Cardiac fibroblast (primary cell): ENCODE measurements around the gene NUDC.
A peak's percentile ranks its signal among the peaks of the same experiment; 100 is the strongest.

Experiments used
- DNase-seq, 2 donors: peaks; one replicate each; pipeline versions ENCODE4 v3.0.0 to v3.0.0-alpha.2; 2010; ENCODE audit warnings: low read depth in 2 of 2
- H3K4me3 ChIP-seq, 2 donors: replicated peaks in 1 of 2; 1 replicate in 1 of 2; 2 replicates in 1 of 2; pipeline ENCODE4 v1.5.1; 2011; ENCODE audit warnings: low read depth in 2 of 2, low read length in 2 of 2, mild to moderate bottlenecking in 2 of 2, moderate library complexity in 1 of 2
- TF ChIP-seq, protein P1 (sequence below): IDR thresholded peaks from one replicate; pipeline ENCODE4 v1.5.1; 2011; ENCODE audit warnings: low read depth, mild to moderate bottlenecking, low read length, inconsistent platforms

The NUDC gene

DNA sequence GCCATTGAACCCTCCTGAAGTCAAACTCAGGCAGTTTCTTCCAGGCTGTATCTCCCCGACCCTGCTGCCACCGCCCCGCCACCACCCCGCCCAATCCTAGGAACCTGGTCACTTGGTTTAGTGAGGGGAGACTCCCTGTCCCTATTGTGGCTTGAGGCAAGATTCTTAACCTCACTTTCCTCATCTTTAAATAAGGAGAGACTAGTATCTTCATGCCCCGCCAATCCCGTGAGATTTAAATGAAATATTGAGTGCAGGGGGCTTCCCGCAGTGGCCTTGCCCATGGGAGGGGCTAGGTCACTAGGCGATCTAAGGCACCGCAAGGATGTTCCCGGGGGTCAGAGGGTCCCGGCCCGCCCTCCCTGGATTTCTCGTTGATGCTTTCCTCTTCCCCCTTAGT is 37.7 kb downstream of the NUDC start:
- H3K4me3 ChIP-seq, result no peak overlapping the region
- TF ChIP-seq, protein P1, sequence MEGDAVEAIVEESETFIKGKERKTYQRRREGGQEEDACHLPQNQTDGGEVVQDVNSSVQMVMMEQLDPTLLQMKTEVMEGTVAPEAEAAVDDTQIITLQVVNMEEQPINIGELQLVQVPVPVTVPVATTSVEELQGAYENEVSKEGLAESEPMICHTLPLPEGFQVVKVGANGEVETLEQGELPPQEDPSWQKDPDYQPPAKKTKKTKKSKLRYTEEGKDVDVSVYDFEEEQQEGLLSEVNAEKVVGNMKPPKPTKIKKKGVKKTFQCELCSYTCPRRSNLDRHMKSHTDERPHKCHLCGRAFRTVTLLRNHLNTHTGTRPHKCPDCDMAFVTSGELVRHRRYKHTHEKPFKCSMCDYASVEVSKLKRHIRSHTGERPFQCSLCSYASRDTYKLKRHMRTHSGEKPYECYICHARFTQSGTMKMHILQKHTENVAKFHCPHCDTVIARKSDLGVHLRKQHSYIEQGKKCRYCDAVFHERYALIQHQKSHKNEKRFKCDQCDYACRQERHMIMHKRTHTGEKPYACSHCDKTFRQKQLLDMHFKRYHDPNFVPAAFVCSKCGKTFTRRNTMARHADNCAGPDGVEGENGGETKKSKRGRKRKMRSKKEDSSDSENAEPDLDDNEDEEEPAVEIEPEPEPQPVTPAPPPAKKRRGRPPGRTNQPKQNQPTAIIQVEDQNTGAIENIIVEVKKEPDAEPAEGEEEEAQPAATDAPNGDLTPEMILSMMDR, result no peak
- DNase-seq, result no peak

DNA sequence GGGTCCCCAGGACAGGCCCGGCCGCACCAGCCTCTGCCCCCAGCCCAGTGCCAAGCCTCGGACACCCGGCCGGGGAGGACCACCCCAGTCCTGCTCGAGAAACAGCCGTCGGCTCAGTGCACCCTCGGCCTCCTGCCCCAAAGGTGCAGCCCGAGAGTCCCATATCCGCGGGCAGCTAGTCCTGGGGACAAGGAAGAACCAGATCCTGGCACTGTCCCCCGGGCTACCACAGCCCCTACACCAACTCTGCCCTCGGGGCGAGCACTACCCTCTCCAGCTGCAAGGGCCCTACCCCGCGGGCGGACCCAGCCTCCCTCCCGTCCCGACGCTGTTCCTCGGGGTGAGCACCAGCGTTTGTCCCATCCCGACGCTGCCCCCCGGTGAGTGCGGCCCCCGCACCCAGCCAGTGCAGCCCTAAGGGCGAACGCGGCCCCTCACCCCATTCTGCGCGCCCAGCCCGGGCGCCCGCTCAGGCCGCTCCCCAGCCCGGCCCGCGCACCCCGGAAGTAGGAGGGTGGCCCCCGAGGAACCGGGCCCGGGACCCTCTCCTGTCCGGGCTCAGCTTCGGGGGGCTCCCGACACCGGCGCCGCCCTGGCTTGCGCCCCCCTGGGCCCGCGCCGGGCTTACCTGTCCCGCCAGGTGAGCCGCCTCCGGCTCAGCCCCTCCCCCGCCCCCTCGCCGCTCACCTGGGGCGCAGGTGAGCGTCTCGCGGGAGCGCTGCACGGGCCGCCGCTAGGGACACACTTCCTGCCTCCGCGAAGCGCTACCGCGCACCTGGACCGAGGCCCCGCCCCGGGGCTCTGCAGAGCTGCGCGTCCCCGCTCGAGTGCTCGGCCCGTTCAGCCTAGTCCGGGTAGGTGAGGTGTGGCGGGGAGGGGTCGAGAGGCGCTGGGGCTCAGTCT is 38.4 kb downstream of the NUDC start, which contains the start of gene KDF1:
KDF1 (minus strand) TSS at position 747 of the 903 bp plus-strand sequence. CDS start 8,088 bp downstream, outside the sequence.
- no peak for DNase-seq
- TF ChIP-seq, protein P1, result no peak
- H3K4me3 ChIP-seq, result peak within 1 kb of the TSS; percentile 26 to 28

DNA sequence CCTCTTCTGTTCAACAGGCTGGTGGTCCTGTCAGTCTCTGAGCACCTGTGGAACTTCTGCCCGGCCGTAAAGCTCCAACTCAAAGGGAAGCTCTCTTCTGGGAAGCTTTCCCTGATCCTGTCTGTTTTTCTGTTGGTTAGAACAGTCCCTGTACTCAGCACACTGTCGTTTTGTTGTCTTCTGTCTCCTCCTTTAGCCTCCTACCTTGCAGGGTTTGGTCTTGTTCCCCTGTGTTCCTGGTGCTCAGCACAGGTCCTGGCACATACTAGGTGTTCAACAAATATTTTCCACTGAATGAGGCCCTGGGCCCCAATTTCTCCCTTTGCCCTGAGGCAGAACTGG is 39.1 kb downstream of the NUDC start:
- DNase-seq, result no peak
- TF ChIP-seq, protein P1, result no peak
- no peak overlapping the region for H3K4me3 ChIP-seq

DNA sequence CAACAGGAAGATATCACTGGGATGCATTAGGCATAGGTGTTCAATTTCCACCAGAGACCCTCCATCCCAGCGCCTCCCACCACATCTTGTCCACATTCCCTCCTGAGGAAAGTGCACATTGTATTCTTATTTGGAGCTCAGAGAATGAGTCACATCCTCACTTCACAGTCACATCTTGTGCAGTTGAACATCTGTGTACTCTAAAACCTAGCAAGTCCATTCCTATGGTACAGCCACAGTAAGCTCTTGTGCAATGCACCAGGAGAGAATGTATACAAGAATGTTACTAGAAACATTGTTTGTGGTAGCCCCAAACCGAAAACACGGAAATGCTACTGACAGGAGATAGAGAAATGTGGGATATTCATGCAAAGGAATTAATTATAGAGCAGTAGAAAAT is 40.3 kb downstream of the NUDC start:
- TF ChIP-seq, protein P1, result no peak
- peak; percentile 89 to 97 for DNase-seq
- H3K4me3 ChIP-seq, result no peak overlapping the region

DNA sequence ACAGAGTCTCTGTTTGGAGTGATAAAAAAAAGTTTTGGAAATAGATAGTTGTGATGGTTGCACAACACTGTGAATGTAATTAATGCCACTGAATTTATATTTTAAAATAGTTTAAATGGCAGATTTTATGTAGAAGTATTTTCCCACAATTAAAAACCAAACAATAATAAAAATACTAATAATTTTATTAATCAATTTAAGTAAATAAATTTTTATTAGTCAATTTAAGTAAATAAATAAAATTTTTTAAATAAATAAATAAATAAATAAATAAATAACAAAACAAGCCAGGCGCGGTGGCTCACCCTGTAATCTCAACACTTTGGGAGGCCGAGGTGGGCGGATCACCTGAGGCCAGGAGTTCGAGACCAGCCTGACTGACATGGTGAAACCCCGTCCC is 43.7 kb downstream of the NUDC start:
- no peak overlapping the region for H3K4me3 ChIP-seq
- DNase-seq, result no peak
- TF ChIP-seq, protein P1, result no peak

DNA sequence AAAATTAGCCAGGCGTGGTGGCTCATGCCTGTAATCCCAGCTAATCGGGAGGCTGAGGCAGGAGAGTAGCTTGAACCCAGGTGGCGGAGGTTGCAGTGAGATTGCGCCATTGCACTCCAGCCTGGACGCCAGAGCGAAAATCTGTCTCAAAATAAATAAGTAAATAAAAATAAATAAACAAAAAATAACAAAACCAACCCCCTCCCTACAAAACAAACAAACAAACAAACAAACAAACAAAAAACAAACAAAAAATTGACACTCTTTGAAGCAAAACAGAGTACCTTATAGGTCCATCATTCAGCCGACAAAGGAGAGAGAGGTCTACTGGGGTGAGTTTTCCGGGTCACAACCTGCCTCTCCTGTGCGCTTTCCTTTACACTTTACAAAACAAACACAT is 44.1 kb downstream of the NUDC start:
- no peak for DNase-seq
- TF ChIP-seq, protein P1, result no peak

More for the DNA sequence above, 44.1 kb downstream of the NUDC start:
- H3K4me3 ChIP-seq, result no peak overlapping the region
